Fibroblast of the aortic adventitia (primary cell): Measurements from ENCODE around the gene IGF2R. TPM values are rescaled to one million over a fixed set of nuclear protein-coding genes. Genes with fewer than 3 reads are reported as not detected.

Experiments
- DNase-seq: peaks from one replicate; pipeline ENCODE4 v3.0.0-alpha.2; 2010; ENCODE audit warnings: low read depth
- H3K4me3 ChIP-seq: 2 replicates; pipeline ENCODE4 v1.5.1; 2011; ENCODE audit warnings: low read depth, mild to moderate bottlenecking, control low read depth, low read length, moderate library complexity
- total RNA-seq: library from RNA; depleted of rRNA; stranded (reverse); fragments of >200 nt; gene quantifications from 2 replicates; pipeline ENCODE4 v1.2.3, GENCODE V29; 2012; ENCODE audit warnings: low replicate concordance
- TF ChIP-seq, protein P1 (sequence below): IDR thresholded peaks from 2 replicates; pipeline ENCODE4 v1.5.1; 2011; ENCODE audit warnings: mild to moderate bottlenecking, low read length, control low read depth, inconsistent platforms; ENCODE audit not compliant: insufficient read depth

The IGF2R gene
- total RNA-seq, 1 donor = 112 TPM

DNA sequence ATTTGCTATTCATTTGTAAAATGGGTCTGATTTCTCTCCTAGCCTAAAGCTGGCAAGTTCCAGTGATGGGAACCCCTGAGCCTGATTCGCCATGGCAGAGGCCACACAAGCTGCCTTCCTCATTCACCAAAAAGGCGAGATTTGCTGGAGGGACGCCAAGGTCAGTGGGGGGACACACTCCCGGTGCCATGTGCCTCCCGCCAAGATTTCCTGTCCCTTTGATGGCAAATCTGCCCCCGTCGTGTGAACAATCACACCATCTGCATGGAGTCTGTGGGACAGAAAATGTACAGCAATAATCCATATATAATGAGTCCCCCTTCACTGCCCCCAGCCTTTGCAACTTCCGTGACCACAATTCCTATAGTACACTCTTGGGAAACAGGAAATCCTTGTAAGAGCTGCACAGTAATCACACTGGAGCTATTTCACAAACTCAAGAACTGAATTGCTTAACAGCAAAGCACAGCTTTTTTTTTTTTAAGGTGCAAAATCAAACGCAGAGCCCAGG lies 15.7 kb upstream of the IGF2R start:
- no peak overlapping the region for H3K4me3 ChIP-seq
- TF ChIP-seq, protein P1, sequence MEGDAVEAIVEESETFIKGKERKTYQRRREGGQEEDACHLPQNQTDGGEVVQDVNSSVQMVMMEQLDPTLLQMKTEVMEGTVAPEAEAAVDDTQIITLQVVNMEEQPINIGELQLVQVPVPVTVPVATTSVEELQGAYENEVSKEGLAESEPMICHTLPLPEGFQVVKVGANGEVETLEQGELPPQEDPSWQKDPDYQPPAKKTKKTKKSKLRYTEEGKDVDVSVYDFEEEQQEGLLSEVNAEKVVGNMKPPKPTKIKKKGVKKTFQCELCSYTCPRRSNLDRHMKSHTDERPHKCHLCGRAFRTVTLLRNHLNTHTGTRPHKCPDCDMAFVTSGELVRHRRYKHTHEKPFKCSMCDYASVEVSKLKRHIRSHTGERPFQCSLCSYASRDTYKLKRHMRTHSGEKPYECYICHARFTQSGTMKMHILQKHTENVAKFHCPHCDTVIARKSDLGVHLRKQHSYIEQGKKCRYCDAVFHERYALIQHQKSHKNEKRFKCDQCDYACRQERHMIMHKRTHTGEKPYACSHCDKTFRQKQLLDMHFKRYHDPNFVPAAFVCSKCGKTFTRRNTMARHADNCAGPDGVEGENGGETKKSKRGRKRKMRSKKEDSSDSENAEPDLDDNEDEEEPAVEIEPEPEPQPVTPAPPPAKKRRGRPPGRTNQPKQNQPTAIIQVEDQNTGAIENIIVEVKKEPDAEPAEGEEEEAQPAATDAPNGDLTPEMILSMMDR = no peak
- DNase-seq = peak; percentile 78

- TF ChIP-seq, protein P1 = no peak
- no peak overlapping the region for H3K4me3 ChIP-seq
- no peak for DNase-seq
Observed at GRCh38 chr6:159955945-159956361, 12.9 kb upstream of the IGF2R start.

DNA sequence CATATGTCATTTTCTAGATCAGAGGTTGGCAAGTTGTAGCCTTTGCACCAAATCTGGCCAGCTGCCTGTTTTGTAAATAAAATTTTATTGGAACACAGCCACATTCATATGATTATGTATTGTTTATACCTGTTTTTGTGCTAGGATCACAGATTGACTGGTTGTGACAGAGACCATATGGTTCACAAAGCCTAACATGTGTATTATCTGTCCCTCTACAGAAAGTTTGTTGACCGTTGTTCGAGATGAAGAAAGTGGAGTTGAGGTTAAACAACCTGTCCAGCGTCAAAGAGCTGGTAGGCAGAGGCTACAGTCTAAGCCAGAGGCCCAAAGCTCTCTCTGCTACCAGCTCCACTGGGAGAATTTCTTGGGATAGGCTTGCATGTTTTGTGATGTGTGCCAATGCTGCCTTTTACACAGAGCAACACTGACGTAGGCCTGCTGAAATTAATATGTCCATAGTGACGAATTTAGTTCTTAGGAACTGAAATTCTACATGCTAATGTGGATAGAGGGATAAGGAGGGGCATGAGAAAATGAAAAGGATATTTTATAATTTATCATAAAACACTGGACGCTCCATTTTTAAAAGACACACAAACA lies 11.7 kb upstream of the IGF2R start:
- TF ChIP-seq, protein P1 = no peak
- H3K4me3 ChIP-seq = no peak overlapping the region
- DNase-seq = no peak

- TF ChIP-seq, protein P1 = no peak
- no peak overlapping the region for H3K4me3 ChIP-seq
- DNase-seq = no peak
Observed at GRCh38 chr6:159959165-159959975, 9.5 kb upstream of the IGF2R start.

DNA sequence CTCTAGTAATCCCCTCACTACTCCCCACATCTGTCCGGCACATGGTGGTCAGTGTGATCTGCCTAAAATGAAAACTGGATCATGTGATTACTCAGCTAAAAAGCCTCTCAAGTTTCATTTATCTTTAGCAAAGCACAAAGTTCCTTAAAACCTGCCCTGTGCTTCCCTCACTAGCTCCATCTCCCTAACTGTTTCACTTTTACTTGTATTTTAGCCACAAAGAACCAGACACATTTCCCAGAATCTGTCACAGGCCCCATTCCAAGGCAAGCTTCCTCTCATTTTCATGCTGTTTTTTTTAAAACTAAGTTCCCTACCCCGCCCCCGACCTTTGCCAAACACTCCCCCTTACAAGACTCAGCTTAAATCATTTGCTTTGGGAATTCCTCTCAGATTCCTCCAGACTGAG lies 8.9 kb upstream of the IGF2R start:
- no peak overlapping the region for H3K4me3 ChIP-seq
- DNase-seq = peak; percentile 84
- TF ChIP-seq, protein P1 = no peak

- TF ChIP-seq, protein P1 = no peak
- H3K4me3 ChIP-seq = no peak overlapping the region
- no peak for DNase-seq
Observed at GRCh38 chr6:159960485-159960884, 8.4 kb upstream of the IGF2R start.
